SIG-M5 treated with dmso at 0.1 percent for 504 hours (cell line): ENCODE measurements around the gene PLEKHH1.

ENCODE experiments used
- DNase-seq: peaks from one replicate; lab custom pipeline; 2025; ENCODE audit not compliant: unreplicated experiment; lab: John Stamatoyannopoulos, UW

Gene PLEKHH1

GRCh38 chr14:67510121-67510520 lies 23.0 kb upstream of the PLEKHH1 start:
- DNase-seq: no peak

GRCh38 chr14:67510836-67511235 lies 22.3 kb upstream of the PLEKHH1 start:
- DNase-seq: no peak

- DNase-seq: no peak
Measured at GRCh38 chr14:67512463-67513310, 20.4 kb upstream of the PLEKHH1 start.

- DNase-seq: no peak
Measured at GRCh38 chr14:67513631-67514108, 19.4 kb upstream of the PLEKHH1 start.

GRCh38 chr14:67514203-67514607 lies 18.9 kb upstream of the PLEKHH1 start:
- DNase-seq: no peak

GRCh38 chr14:67514650-67515385 lies 18.3 kb upstream of the PLEKHH1 start:
- DNase-seq: peak; percentile 36

GRCh38 chr14:67515386-67516079 lies 17.6 kb upstream of the PLEKHH1 start:
- peak; percentile 5 for DNase-seq

GRCh38 chr14:67516676-67517075 lies 16.4 kb upstream of the PLEKHH1 start:
- peak; percentile 7 for DNase-seq

- no peak for DNase-seq
Measured at GRCh38 chr14:67517083-67517482, 16.0 kb upstream of the PLEKHH1 start.

- no peak for DNase-seq
Measured at GRCh38 chr14:67519406-67519805, 13.7 kb upstream of the PLEKHH1 start.

- DNase-seq: no peak
Measured at GRCh38 chr14:67520482-67520881, 12.6 kb upstream of the PLEKHH1 start.

- DNase-seq: no peak
Measured at GRCh38 chr14:67522270-67522669, 10.8 kb upstream of the PLEKHH1 start.

- DNase-seq: no peak
Measured at GRCh38 chr14:67523764-67524633, 9.1 kb upstream of the PLEKHH1 start.

GRCh38 chr14:67524634-67524963 lies 8.5 kb upstream of the PLEKHH1 start:
- DNase-seq: peak; percentile 15

- no peak for DNase-seq
Measured at GRCh38 chr14:67525389-67525788, 7.7 kb upstream of the PLEKHH1 start.

GRCh38 chr14:67526181-67526580 lies 6.9 kb upstream of the PLEKHH1 start:
- no peak for DNase-seq

GRCh38 chr14:67526676-67527459 lies 6.2 kb upstream of the PLEKHH1 start:
- DNase-seq: peak; percentile 38

- DNase-seq: no peak
Measured at GRCh38 chr14:67527756-67528155, 5.3 kb upstream of the PLEKHH1 start.

- no peak for DNase-seq
Measured at GRCh38 chr14:67528276-67528675, 4.8 kb upstream of the PLEKHH1 start.
